ENCODE results near the gene ACSS3.

ACSS3 gene

DNA sequence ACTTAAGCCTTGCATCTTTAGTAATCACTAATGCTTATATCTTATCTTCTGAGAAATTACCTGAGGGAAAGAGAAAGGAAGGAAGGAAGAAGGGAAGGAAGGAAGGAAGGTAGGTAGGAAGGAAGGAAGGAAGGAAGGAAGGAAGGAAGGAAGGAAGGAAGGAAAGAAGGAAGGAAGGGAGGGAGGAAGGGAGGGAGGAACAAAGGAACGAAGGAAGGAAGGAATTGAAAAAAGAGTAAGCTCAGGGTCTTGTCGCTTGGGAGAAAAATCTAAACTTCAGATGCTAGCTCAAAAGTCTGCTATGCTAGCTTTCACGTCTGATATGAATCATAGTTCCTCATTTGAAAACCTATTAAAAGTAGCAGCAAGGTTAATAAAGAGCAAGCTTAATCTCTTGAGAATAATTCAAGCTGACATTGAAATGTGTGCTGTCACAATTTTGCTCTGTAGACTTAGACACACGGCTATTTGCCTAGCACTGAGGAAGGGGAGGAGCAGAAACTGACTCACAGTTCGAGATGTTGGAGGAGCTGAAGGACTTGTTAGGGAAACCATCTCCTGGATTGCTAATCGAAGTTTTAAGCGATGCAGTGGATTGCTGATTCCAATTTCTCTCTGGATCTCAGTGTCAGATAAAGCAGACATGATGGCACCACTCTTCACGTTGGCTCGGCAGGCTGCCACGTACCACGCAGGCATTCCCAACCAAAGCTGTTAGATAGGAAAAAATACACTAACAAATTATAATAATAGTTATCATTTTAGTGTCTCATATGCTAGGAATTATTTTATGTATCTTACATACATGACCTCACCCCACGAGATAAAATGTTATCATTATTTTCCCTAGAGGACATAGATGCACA lies 216.7 kb downstream of the ACSS3 start:
- TF ChIP-seq, protein P1, sequence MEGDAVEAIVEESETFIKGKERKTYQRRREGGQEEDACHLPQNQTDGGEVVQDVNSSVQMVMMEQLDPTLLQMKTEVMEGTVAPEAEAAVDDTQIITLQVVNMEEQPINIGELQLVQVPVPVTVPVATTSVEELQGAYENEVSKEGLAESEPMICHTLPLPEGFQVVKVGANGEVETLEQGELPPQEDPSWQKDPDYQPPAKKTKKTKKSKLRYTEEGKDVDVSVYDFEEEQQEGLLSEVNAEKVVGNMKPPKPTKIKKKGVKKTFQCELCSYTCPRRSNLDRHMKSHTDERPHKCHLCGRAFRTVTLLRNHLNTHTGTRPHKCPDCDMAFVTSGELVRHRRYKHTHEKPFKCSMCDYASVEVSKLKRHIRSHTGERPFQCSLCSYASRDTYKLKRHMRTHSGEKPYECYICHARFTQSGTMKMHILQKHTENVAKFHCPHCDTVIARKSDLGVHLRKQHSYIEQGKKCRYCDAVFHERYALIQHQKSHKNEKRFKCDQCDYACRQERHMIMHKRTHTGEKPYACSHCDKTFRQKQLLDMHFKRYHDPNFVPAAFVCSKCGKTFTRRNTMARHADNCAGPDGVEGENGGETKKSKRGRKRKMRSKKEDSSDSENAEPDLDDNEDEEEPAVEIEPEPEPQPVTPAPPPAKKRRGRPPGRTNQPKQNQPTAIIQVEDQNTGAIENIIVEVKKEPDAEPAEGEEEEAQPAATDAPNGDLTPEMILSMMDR (IDR thresholded peaks at IDR 0.05; ENCODE audit: low read depth, low read length, missing control alignments): no peak
- H3K4me3 ChIP-seq (ENCODE audit: low read depth, low read length): no peak overlapping the region
- in situ Hi-C loops (cut with HindIII; ENCODE audit: low sequenced_read_pairs): no loop called here
- no peak for DNase-seq (ENCODE audit: low read depth)

DNA sequence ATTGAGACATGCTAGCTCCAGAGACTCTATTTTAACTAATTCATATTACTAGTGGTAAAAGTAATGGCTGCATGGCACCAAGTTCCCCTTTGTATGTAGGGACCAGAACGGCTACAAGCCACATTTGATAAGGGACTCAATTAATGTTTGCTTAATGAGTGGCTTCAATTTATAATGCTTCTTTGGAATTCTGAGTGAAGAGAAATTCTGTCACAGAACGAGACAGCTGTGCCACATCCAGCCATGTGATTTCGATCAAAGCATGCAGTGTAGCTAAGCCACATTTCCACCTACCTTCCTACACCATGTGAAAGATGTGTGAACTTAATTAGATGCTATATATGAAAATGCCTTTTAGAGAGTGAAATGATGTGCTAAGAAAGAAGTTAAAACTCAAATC lies 217.4 kb downstream of the ACSS3 start:
- no peak for DNase-seq (ENCODE audit: low read depth)
- in situ Hi-C loops (cut with HindIII; ENCODE audit: low sequenced_read_pairs): no loop called here
- TF ChIP-seq, protein P1 (IDR thresholded peaks at IDR 0.05; ENCODE audit: low read depth, low read length, missing control alignments): no peak
- H3K4me3 ChIP-seq (ENCODE audit: low read depth, low read length): no peak overlapping the region

DNA sequence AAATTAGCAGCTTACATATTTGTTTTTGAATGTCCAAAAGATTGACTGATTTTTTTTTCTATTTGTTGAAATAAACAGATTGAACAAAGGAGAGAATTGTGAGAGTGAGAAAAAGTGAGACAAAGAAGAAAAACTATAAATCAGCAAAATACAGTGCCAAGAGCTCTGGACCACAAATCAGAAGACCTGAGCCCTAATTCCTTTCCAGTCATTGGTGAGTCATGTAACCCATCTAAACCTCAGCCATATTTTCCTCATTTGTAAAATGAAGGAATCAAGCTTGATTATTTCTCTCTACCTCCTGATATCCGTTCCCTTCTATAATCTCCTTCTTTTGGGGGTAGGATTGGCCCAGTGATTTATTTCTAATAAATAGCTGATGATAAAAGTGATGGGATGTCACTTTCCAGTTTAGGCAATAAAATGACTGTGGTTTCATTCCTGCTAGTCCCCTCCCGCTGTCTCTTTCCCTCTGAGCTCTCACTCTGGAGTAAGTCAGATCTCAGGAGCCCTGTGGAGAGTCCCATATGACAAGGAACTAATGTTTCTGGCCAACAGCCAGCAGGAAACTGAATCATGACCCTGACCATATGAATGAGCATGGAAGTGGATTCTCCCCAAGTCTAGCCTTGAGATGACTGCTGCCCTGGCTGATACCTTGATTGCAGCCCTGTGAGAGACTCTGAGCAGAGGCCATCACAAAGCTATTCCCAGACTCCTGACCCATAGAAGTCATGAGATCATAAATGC lies 218.9 kb downstream of the ACSS3 start:
- in situ Hi-C loops (cut with HindIII; ENCODE audit: low sequenced_read_pairs): no loop called here
- DNase-seq (ENCODE audit: low read depth): peak; percentile 73

DNA sequence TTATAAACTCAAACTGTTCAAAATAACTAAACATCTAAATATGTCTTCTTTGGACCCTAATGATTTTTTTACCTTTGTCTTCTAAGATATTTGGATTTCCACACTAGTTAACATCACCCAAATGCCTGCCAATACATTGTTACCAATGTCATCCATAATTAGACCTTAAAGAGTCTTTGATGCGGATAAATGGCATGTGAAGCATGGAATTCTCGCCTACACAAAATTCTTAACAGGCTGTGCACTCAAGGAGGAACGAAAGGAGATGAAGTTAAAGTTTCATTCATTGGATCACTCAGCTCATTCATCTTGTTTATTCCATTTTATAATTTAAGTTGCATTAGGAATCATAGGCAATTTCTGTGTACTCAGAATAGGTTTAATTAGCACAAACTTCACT lies 219.7 kb downstream of the ACSS3 start:
- TF ChIP-seq, protein P1 (IDR thresholded peaks at IDR 0.05; ENCODE audit: low read depth, low read length, missing control alignments): no peak
- in situ Hi-C loops (cut with HindIII; ENCODE audit: low sequenced_read_pairs): no loop called here
- no peak overlapping the region for H3K4me3 ChIP-seq (ENCODE audit: low read depth, low read length)
- no peak for DNase-seq (ENCODE audit: low read depth)

More for the DNA sequence above, 218.9 kb downstream of the ACSS3 start:
- TF ChIP-seq, protein P1 (IDR thresholded peaks at IDR 0.05; ENCODE audit: low read depth, low read length, missing control alignments): no peak
- no peak overlapping the region for H3K4me3 ChIP-seq (ENCODE audit: low read depth, low read length)

DNA sequence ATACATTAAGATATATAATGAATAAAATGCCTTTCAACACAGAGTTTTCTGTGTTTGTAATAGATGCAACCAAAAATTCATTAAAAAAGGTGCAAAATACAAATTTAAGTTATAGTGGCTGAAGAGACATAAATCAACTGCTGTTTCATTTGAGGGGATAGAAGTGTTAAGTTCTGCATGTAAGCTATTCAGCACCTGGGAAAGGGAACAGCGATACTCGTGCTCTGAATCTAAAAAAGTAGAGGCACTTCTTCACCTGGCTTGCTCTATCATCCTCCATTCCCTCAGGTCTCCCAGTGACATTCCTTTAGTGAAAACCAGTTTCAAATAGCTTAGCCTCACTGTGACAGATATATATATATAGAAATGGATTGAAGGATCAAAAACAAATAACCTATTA lies 222.6 kb downstream of the ACSS3 start:
- no peak for DNase-seq (ENCODE audit: low read depth)
- no peak overlapping the region for H3K4me3 ChIP-seq (ENCODE audit: low read depth, low read length)
- in situ Hi-C loops (cut with HindIII; ENCODE audit: low sequenced_read_pairs): no loop called here
- TF ChIP-seq, protein P1 (IDR thresholded peaks at IDR 0.05; ENCODE audit: low read depth, low read length, missing control alignments): no peak

DNA sequence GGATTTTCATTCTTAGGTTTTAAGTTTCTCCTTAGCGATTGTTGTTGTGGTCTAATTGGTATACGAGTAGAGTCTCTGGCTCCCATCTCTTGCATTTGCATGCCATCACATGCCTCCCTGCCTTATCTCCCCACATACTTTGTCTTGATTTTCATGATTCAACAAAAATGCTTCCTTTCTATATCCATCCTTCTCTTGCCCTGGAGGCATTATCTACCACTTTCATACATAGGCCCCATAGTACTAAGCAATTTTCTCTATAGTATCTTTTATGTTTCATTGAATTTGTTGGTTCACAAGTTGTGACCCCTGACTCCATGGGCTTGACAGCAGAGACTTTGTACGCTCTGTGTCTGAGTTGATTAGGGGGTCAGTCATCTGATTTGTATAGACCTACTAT lies 226.1 kb downstream of the ACSS3 start:
- in situ Hi-C loops (cut with HindIII; ENCODE audit: low sequenced_read_pairs): no loop called here
- TF ChIP-seq, protein P1 (IDR thresholded peaks at IDR 0.05; ENCODE audit: low read depth, low read length, missing control alignments): no peak
- no peak for DNase-seq (ENCODE audit: low read depth)
- H3K4me3 ChIP-seq (ENCODE audit: low read depth, low read length): no peak overlapping the region

Measured in astrocyte of the cerebellum (primary cell).